GM18505 (cell line): ENCODE measurements around the gene SLC45A3.
A peak's percentile ranks its signal among the peaks of the same experiment; 100 is the strongest.

Experiments
- ATAC-seq: cut with Tn5 transposase; IDR thresholded peaks from one replicate; pipeline ENCODE4 v1.9.1; 2021; ENCODE audit not compliant: unreplicated experiment
- POLR2A ChIP-seq: IDR thresholded peaks from 4 replicates; pipeline ENCODE4 v1.6.1; 2011; ENCODE audit warnings: borderline replicate concordance; ENCODE audit not compliant: insufficient read depth, insufficient read length; ENCODE audit errors: extremely low read depth

The SLC45A3 gene

GRCh38 chr1:205632669-205633169 lies 47.6 kb downstream of the SLC45A3 start:
- ATAC-seq = no peak
- no peak for TF ChIP-seq POLR2A

- peak; percentile 89 for TF ChIP-seq POLR2A
- ATAC-seq = peak; percentile 76
Measured at GRCh38 chr1:205631768-205632668, 48.3 kb downstream of the SLC45A3 start, which contains the start of gene ELK4. ELK4 (minus strand) TSS chr1:205632011; CDS start chr1:205623882, 8,129 bp downstream.

- TF ChIP-seq POLR2A = peak; percentile 64
- ATAC-seq = peak; percentile 54
Measured at GRCh38 chr1:205631010-205631767, 49.1 kb downstream of the SLC45A3 start.

GRCh38 chr1:205630651-205631009 lies 49.7 kb downstream of the SLC45A3 start:
- no peak for ATAC-seq
- no peak for TF ChIP-seq POLR2A

- ATAC-seq = no peak
- TF ChIP-seq POLR2A = no peak
Measured at GRCh38 chr1:205630241-205630640, 50.1 kb downstream of the SLC45A3 start.

- TF ChIP-seq POLR2A = no peak
- ATAC-seq = no peak
Measured at GRCh38 chr1:205629751-205630150, 50.6 kb downstream of the SLC45A3 start.

- no peak for TF ChIP-seq POLR2A
Measured at GRCh38 chr1:205627956-205628355, 52.4 kb downstream of the SLC45A3 start.

GRCh38 chr1:205626216-205626615 lies 54.1 kb downstream of the SLC45A3 start:
- ATAC-seq = no peak
- TF ChIP-seq POLR2A = no peak

More at GRCh38 chr1:205627956-205628355, 52.4 kb downstream of the SLC45A3 start:
- no peak for ATAC-seq

- no peak for TF ChIP-seq POLR2A
- ATAC-seq = no peak
Measured at GRCh38 chr1:205623646-205624045, 56.7 kb downstream of the SLC45A3 start.

- ATAC-seq = no peak
Measured at GRCh38 chr1:205620269-205620668, 60.0 kb downstream of the SLC45A3 start.

GRCh38 chr1:205619376-205619775 lies 60.9 kb downstream of the SLC45A3 start:
- ATAC-seq = no peak
- TF ChIP-seq POLR2A = no peak

More at GRCh38 chr1:205620269-205620668, 60.0 kb downstream of the SLC45A3 start:
- no peak for TF ChIP-seq POLR2A

GRCh38 chr1:205616563-205617293 lies 63.6 kb downstream of the SLC45A3 start:
- TF ChIP-seq POLR2A = no peak
- peak; percentile 73 for ATAC-seq

GRCh38 chr1:205615789-205616188 lies 64.5 kb downstream of the SLC45A3 start:
- TF ChIP-seq POLR2A = no peak
- ATAC-seq = no peak
